HG02885 (cell line): ENCODE results near the gene CNNM1.

ENCODE experiments used
- ATAC-seq: cut with Tn5 transposase; IDR thresholded peaks from one replicate; pipeline ENCODE4 v1.9.1; 2021; ENCODE audit warnings: mild to moderate bottlenecking; ENCODE audit not compliant: unreplicated experiment, poor library complexity

The CNNM1 gene

DNA sequence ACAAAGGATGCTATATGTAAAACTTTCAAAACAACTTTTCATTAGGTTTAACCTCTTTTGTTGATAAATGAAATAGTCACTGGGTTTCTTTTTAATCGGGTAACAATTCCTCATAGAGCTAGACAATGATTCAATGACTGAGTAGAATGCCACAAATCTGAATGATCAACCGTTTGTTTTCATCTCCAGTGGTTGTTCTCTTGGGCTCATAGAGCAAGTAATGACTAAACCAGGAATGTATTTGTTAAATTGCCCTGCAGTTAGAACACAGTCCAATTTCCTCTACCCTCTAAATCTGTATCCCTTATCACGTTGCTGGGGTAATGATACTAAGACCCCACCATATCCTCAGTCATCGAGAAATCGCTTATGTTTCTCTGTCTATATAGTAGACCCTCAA, 40.0 kb downstream of the CNNM1 start:
- ATAC-seq = no peak

GRCh38 chr10:99369551-99369950, 40.4 kb downstream of the CNNM1 start:
- no peak for ATAC-seq

GRCh38 chr10:99370993-99371392, 41.8 kb downstream of the CNNM1 start:
- peak; percentile 92 for ATAC-seq

GRCh38 chr10:99372546-99373271, 43.6 kb downstream of the CNNM1 start:
- no peak for ATAC-seq

GRCh38 chr10:99374526-99374925, 45.4 kb downstream of the CNNM1 start:
- no peak for ATAC-seq

GRCh38 chr10:99374972-99375371, 45.8 kb downstream of the CNNM1 start:
- ATAC-seq = no peak

DNA sequence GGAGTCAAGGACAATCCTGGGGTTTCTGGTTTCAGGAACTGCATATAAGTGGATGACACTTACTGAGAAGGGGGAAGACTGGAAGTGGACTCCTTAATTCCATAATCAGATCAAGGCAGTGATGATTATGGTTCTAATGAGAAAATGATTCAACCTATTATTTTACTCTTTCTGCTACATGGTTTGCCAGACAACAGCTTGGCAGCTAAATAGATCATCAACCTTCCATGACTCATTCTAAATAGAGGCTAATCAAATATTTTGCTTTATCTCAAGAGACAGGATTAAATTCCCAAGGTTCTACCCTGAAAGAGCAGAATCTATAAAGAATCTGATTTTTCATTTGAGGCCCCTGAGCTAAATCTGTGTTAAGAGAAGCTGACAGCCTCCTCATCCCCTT, 46.3 kb downstream of the CNNM1 start:
- ATAC-seq = no peak

DNA sequence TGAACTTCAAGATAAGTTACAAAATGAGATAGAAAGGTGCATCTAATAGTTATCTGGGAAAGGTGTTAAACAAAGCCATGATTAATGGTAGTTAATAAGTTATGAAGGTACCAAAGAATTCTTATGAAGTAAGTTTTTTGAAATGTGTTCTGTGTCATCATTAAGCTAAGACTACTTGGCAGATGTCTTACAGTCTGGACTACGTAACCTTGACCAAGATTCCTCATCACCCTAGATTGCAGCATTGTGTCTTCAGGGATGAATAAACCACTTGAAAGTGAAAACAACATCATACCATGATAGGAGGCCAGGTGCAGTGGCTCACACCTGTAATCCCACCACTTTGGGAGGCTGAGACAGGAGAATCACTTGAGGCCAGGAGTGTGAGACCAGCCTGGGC, 53.0 kb downstream of the CNNM1 start:
- no peak for ATAC-seq

- no peak for ATAC-seq
Observed at GRCh38 chr10:99387071-99387470, 57.9 kb downstream of the CNNM1 start.

DNA sequence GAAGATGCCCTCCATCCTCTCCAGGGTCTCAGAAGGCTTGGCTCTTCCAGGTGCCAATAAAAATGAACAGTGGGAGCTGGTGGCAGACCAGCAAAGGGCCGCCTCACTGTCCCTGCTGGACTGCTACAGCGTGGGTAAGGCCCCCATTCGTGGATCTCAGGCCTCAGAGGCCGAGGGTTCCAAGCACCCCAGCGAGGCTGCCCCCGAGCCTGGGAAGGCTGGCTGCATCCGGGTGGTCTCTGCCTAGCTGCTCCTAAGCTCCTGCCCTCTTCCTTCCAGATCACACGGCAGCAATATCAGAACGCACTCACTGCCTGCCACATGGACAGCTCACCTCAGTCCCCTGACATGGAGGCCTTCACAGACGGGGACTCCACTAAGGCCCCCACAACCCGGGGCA, 58.4 kb downstream of the CNNM1 start:
- no peak for ATAC-seq

GRCh38 chr10:99389729-99390480, 60.7 kb downstream of the CNNM1 start:
- no peak for ATAC-seq

DNA sequence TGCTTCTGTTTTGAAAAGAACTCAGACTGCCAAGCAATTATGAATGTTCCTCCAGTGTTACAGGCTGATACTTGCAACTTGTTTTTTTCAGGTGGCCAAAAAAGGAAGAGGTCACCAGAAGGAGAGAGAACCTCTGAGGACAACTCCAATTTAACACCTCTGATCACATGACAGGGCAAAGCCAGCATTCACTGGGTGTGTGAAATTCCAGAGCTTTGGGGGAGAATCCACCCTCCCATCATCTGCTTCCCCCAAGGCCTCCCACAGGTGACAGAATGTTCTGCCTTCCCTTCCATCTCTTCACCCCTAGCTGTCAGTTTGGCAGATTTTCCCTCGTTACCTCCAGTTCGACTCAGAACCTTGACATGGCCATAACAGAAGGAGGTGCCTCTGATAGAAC, 62.2 kb downstream of the CNNM1 start:
- no peak for ATAC-seq

DNA sequence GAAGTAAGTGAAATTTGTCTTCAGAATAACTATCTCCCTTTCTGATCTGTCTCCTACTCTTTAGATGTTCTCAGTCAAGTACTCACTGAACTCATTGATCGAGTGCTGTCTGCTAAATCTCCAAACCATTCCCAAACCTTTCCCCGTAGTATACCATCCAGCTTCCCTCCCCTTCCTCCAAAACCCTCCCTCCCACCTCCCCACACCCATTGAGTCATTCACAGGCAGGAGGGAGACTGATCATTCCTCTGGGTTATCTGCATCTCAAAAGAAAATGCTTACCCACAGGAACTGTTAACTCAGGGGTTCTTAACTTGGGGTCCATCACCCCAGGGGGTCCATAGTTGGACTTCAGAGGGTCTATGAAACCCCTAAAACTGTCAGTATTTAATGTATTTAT, 63.9 kb downstream of the CNNM1 start:
- ATAC-seq = no peak

GRCh38 chr10:99393683-99394082, 64.5 kb downstream of the CNNM1 start:
- no peak for ATAC-seq

- ATAC-seq = no peak
Observed at GRCh38 chr10:99394256-99394655, 65.1 kb downstream of the CNNM1 start.

GRCh38 chr10:99394761-99395386, 65.7 kb downstream of the CNNM1 start:
- ATAC-seq = no peak

DNA sequence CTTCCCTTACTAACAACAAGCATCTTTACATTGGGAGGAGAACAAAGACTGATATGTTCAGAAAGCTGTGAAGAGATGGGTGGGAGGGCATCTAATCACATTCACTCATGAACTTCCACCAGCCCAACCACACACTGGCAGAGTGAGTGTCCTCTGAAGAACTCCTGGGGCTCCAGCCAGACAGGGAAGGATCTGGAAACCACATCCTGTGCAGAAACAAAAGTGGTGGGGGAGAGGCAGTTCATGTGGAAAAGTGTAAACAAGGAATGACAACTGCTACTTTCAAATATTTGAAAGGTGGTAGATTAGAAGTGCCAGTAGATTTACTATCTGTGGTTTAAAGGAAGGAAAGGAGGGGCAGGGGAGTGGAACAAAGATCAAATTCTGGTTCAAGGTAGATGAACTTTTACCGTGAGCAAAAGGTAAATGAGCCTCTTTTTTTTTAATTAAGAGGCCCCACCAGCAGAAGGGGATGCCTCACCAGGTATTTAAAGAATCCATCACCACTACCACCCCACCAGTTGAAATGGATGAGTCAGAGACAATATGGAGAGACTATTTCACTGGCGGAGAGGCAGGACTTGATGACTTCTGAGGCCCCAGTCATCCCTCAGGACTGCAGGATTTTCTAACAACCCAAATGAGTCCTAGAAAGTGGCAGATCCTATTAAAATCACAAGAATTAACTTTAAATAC, 66.7 kb downstream of the CNNM1 start:
- ATAC-seq = no peak

GRCh38 chr10:99396471-99396870, 67.3 kb downstream of the CNNM1 start:
- no peak for ATAC-seq

GRCh38 chr10:99399664-99400063, 70.5 kb downstream of the CNNM1 start:
- no peak for ATAC-seq

DNA sequence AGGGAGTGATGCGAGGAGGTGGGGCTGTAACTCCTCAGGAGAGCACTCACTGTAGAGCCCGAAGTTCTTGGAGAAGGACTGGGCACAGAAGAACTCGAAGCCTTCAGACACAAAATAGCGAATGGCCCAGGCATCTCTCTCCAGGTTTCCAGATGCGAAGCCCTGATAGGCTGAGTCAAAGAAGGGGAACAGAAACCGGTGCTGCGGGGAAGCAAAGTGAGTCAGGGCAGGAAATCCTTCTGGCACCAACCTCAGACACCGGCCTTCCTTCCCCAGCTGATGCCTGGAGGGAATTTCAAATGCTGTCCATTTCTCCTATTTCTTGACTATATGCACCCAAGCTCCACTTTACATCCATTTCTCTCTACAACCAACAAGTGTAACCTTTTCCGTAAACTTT, 74.5 kb downstream of the CNNM1 start:
- ATAC-seq = peak; percentile 45

GRCh38 chr10:99406149-99406548, 77.0 kb downstream of the CNNM1 start:
- no peak for ATAC-seq
